ENCODE results near the gene BIN1. TPM values are rescaled to one million over a fixed set of nuclear protein-coding genes. Genes with fewer than 3 reads are reported as not detected.

Gene BIN1
- total and polyA plus RNA-seq, 2 of the 4 experiments (the other 2 are of a cell fraction): 18.1 to 25.7 TPM

- no peak overlapping the region for H3K4me3 ChIP-seq (ENCODE audit: insufficient read depth, low read depth, low read length)
- no peak overlapping the region for H2BK120ac ChIP-seq (ENCODE audit: low read depth, low read length)
- H3K79me1 ChIP-seq (ENCODE audit: low read depth in 1 of 2, low read length in 2 of 2): peaks cover 20 to 38% of the 10 kb centered on the region in 2 experiments
- 78% methylated on average over 3 of the region's 6 CpGs; no CpG with 5 or more reads in 1 of the 2 experiments for WGBS, 2 experiments (ENCODE audit: extremely low coverage in 2 of 2, insufficient read length in 1 of 2)
- no peak overlapping the region for H2AFZ ChIP-seq (replicated peaks; ENCODE audit: low read length, poor library complexity)
- H3K9me3 ChIP-seq (ENCODE audit: control insufficient read depth, insufficient read depth, low read length): no peaks in the 10 kb centered on the region
- H4K8ac ChIP-seq (ENCODE audit: low read depth in 2 of 2, low read length in 2 of 2): no peak overlapping the region
- POLR2A ChIA-PET (ENCODE audit: unreplicated experiment): no interaction called here
- BruUV-seq (replicated peaks): no TSS peak
- intact Hi-C loops (cut with micrococcal nuclease): no loop called here
- H3K4ac ChIP-seq (ENCODE audit: low read depth, low read length): no peak overlapping the region
- ATAC-seq (ENCODE audit: low read depth): no peak
- no peak overlapping the region for H3K27ac ChIP-seq (ENCODE audit: insufficient read depth, low read length)
- H3K27me3 ChIP-seq (ENCODE audit: control insufficient read depth, insufficient read depth, low read length): no peaks in the 10 kb centered on the region
- H3K4me1 ChIP-seq (ENCODE audit: control insufficient read depth, insufficient read depth, low read length): peaks cover 30% of the 10 kb centered on the region
- H2AK9ac ChIP-seq (replicated peaks; ENCODE audit: low read depth, low read length, poor library complexity): no peak overlapping the region
- no peak overlapping the region for H2AK5ac ChIP-seq (ENCODE audit: low read depth, low read length)
- no peaks in the 10 kb centered on the region for H3K36me3 ChIP-seq (ENCODE audit: control insufficient read depth, insufficient read depth, low read length)
- no peak overlapping the region for H3K14ac ChIP-seq (replicated peaks; ENCODE audit: low read depth, low read length)
- H3K9ac ChIP-seq (ENCODE audit: low read depth, low read length): no peak overlapping the region
- no peak overlapping the region for H3K4me2 ChIP-seq (ENCODE audit: low read depth, low read length)
- in situ Hi-C loops (cut with MboI; ENCODE audit: low sequenced_read_pairs): no loop called here
- H2BK5ac ChIP-seq (ENCODE audit: low read depth, low read length, poor library complexity, severe bottlenecking): no peak overlapping the region
- H3K23ac ChIP-seq (ENCODE audit: low read depth, low read length): no peak overlapping the region
- CTCF ChIA-PET: interaction anchor here (0.6 kb wide), 1 partner anchor 241 kb away, joined by 3 read pairs; no protein-coding TSS in a partner anchor
- dilution Hi-C loops (cut with HindIII; ENCODE audit: low sequenced_read_pairs, unreplicated experiment): no loop called here
- no peak overlapping the region for H4K5ac ChIP-seq (ENCODE audit: low read depth, low read length)
- peaks cover 29% of the 10 kb centered on the region; the same call in 1 of the 2 replicates for H4K20me1 ChIP-seq (ENCODE audit: insufficient read depth, low read length)
- H2BK20ac ChIP-seq (ENCODE audit: low read depth, low read length): no peak overlapping the region
- H2BK15ac ChIP-seq (ENCODE audit: low read depth, low read length): no peak overlapping the region
- TF ChIP-seq USF2 (IDR thresholded peaks at IDR 0.05; ENCODE audit: low read depth, low read length): no peak
- no peak overlapping the region for H3K18ac ChIP-seq (ENCODE audit: low read depth, low read length)
- DNase-seq: no peak
- H3K56ac ChIP-seq (ENCODE audit: extremely low read depth, insufficient read depth, low read length): no peak overlapping the region
- no peak overlapping the region for H4K91ac ChIP-seq (ENCODE audit: insufficient read depth, low read depth, low read length)
- H3K9me1 ChIP-seq (ENCODE audit: insufficient read depth, low read length): peaks cover 10% of the 10 kb centered on the region
These were observed 14.6 kb downstream of the BIN1 start for GRCh38 chr2:127092306-127092705.

Data from IMR-90 (cell line).